OCI-LY7 (cell line): ENCODE measurements around the gene MAP3K3. TPM values are rescaled to one million over a fixed set of nuclear protein-coding genes. Genes with fewer than 3 reads are reported as not detected.

ENCODE experiments used
- BruUV-seq: library from RNA; stranded (reverse); fragments of 400-500 nt; replicated peaks from 2 replicates; lab custom pipeline; 2021; lab: Mats Ljungman, UMichigan
- CTCF ChIA-PET: fragments of 300-600 bp; sonication (Branson Sonifier 250); formaldehyde crosslinking; loops from one replicate; lab custom pipeline; 2022; ENCODE audit warnings: antibody characterized with exemption; ENCODE audit not compliant: unreplicated experiment; lab: Charles Lee
- POLR2A ChIA-PET: fragments of 300-600 bp; sonication (Branson Sonifier 250); formaldehyde crosslinking; loops from one replicate; lab custom pipeline; 2022; ENCODE audit warnings: antibody characterized with exemption; lab: Charles Lee
- DNase-seq: peaks from one replicate; pipeline ENCODE4 v3.0.0-alpha.2; 2015; ENCODE audit warnings: low spot score
- H2AFZ ChIP-seq: fragments of 200-600 bp; sonication (generic), shearing (Covaris generic); 2 replicates; pipeline ENCODE4 v1.6.1; 2014; ENCODE audit warnings: mild to moderate bottlenecking, antibody characterized with exemption, low read length, moderate library complexity
- H3K27ac ChIP-seq: fragments of 200-600 bp; sonication (generic); 2 replicates; pipeline ENCODE4 v1.5.1; 2014; ENCODE audit warnings: mixed run types, low read depth, mild to moderate bottlenecking, moderate library complexity, low read length, inconsistent platforms; ENCODE audit not compliant: poor library complexity, severe bottlenecking
- H3K36me3 ChIP-seq: fragments of 200-600 bp; sonication (generic); 2 replicates; pipeline ENCODE4 v1.6.1; 2014; ENCODE audit warnings: mild to moderate bottlenecking, antibody characterized with exemption, low read length, moderate library complexity, mixed read lengths; ENCODE audit not compliant: insufficient read depth
- H3K4me1 ChIP-seq: fragments of 200-600 bp; sonication (generic); 2 replicates; pipeline ENCODE4 v1.5.1; 2014; ENCODE audit warnings: mild to moderate bottlenecking, low read length; ENCODE audit not compliant: insufficient read depth, poor library complexity, severe bottlenecking
- H3K4me2 ChIP-seq: fragments of 200-600 bp; sonication (generic); 2 replicates; pipeline ENCODE4 v1.6.1; 2014; ENCODE audit warnings: mild to moderate bottlenecking, low read length
- H3K4me3 ChIP-seq: fragments of 200-600 bp; sonication (generic); 2 replicates; pipeline ENCODE4 v1.5.1; 2014; ENCODE audit warnings: mild to moderate bottlenecking, low read depth, low read length; ENCODE audit not compliant: poor library complexity, severe bottlenecking
- H3K79me2 ChIP-seq: fragments of 200-600 bp; sonication (generic); 2 replicates; pipeline ENCODE4 v1.6.1; 2016; ENCODE audit warnings: low read depth, mild to moderate bottlenecking, low read length, moderate library complexity, mixed read lengths; ENCODE audit not compliant: insufficient read depth
- H3K9me2 ChIP-seq: fragments of 200-600 bp; sonication (generic); 2 replicates; pipeline ENCODE4 v1.6.1; 2016; ENCODE audit warnings: mild to moderate bottlenecking, low read length, mixed read lengths; ENCODE audit not compliant: insufficient read depth
- H3K9me3 ChIP-seq: fragments of 200-600 bp; sonication (generic); 2 replicates; pipeline ENCODE4 v1.6.1; 2014; ENCODE audit warnings: mild to moderate bottlenecking, mixed run types, low read length, mixed read lengths
- H4K20me1 ChIP-seq: fragments of 200-600 bp; sonication (generic); 2 replicates; pipeline ENCODE4 v1.6.1; 2014; ENCODE audit warnings: mild to moderate bottlenecking, antibody characterized with exemption, low read length, moderate library complexity, mixed read lengths; ENCODE audit not compliant: insufficient read depth
- EZH2phosphoT487 ChIP-seq: fragments of 200-600 bp; sonication (generic); IDR thresholded peaks from 2 replicates; pipeline ENCODE4 v1.6.1; 2018; ENCODE audit warnings: low read depth, borderline replicate concordance, mild to moderate bottlenecking, mixed run types, antibody characterized with exemption, low read length, moderate library complexity, mixed read lengths
- intact Hi-C: fragments of 100-400 bp; cut with micrococcal nuclease; formaldehyde crosslinking; loops from one replicate; pipeline ENCODE4 v1.10.0; 2022; ENCODE audit not compliant: unreplicated experiment
- total RNA-seq, 2 experiments: library from RNA; depleted of rRNA in 1 of 2; stranded (reverse); fragments of >200 nt in 1 of 2; shearing (Covaris generic) in 1 of 2; gene quantifications; 2 replicates each; pipeline ENCODE4 v1.2.3, GENCODE V29; 2014 to 2022
- TF ChIP-seq, protein P1 (sequence below): fragments of 200-600 bp; sonication (generic); conservative IDR thresholded peaks from 2 replicates; pipeline ENCODE4 v1.5.1; 2014; ENCODE audit warnings: mild to moderate bottlenecking, antibody characterized with exemption, low read length, moderate library complexity, mixed read lengths

Gene MAP3K3
- total RNA-seq, 2 experiments from 2014 or later, result 26.0 to 29.0 TPM

DNA sequence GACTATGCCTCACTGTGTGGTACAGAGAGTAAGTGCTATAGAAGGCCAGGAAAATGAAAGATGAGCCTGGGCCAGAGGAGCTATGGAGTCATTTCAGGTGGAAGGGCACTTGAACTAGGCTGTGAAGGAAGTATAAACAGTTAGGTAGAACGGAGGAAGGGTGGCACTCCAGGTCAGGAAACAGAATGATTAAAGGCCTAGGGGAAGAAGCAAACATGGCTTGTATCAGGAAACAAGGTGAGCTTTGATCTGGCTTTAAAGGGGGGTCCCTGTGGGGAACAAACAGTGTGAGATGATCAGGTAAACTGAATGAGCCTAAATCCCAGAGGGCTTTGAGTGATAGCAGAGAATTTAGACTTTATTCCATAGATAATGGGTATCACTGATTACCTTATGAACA lies 16.9 kb downstream of the MAP3K3 start:
- no peak overlapping the region for H3K27ac ChIP-seq
- H3K4me2 ChIP-seq, result no peak overlapping the region
- H3K4me3 ChIP-seq, result no peak overlapping the region
- H3K4me1 ChIP-seq, result no peaks in the 10 kb centered on the region
- H3K79me2 ChIP-seq, result no peaks in the 10 kb centered on the region
- no peak for DNase-seq
- POLR2A ChIA-PET, result interaction anchor here (0.6 to 0.8 kb wide), 2 partner anchors 11 to 126 kb away, joined by 3 to 4 read pairs; no protein-coding TSS in a partner anchor
- TF ChIP-seq, protein P1, sequence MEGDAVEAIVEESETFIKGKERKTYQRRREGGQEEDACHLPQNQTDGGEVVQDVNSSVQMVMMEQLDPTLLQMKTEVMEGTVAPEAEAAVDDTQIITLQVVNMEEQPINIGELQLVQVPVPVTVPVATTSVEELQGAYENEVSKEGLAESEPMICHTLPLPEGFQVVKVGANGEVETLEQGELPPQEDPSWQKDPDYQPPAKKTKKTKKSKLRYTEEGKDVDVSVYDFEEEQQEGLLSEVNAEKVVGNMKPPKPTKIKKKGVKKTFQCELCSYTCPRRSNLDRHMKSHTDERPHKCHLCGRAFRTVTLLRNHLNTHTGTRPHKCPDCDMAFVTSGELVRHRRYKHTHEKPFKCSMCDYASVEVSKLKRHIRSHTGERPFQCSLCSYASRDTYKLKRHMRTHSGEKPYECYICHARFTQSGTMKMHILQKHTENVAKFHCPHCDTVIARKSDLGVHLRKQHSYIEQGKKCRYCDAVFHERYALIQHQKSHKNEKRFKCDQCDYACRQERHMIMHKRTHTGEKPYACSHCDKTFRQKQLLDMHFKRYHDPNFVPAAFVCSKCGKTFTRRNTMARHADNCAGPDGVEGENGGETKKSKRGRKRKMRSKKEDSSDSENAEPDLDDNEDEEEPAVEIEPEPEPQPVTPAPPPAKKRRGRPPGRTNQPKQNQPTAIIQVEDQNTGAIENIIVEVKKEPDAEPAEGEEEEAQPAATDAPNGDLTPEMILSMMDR, result no peak
- TF ChIP-seq EZH2phosphoT487, result no peak
- H4K20me1 ChIP-seq, result no peaks in the 10 kb centered on the region
- H3K9me3 ChIP-seq, result no peaks in the 10 kb centered on the region
- CTCF ChIA-PET, result no interaction called here
- H2AFZ ChIP-seq, result no peak overlapping the region
- intact Hi-C loops, result no loop called here
- no peaks in the 10 kb centered on the region for H3K9me2 ChIP-seq
- BruUV-seq, result no TSS peak
- peaks cover 16% of the 10 kb centered on the region; the same call in 1 of the 2 replicates for H3K36me3 ChIP-seq

DNA sequence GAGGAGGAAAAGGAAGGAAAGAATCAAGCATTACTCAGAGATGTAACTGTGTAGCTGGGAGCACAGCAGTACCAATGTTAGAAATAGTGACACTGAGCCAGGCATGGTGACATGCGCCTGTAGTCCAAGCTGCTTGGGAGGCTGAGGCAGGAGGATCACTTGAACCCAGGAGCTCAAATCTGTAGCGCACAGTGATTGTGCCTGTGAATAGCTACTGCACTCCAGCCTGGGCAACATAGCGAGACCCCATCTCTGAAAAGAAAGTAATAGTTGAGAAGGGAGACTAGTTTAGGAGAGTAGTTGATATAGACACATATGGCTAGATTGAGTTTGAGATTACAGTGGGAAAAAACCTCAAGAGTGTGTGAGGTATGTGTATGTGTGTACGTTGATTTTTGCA lies 17.8 kb downstream of the MAP3K3 start:
- H3K4me3 ChIP-seq, result no peak overlapping the region
- no peaks in the 10 kb centered on the region for H3K79me2 ChIP-seq
- H3K9me2 ChIP-seq, result no peaks in the 10 kb centered on the region
- intact Hi-C loops, result no loop called here
- ChIA-PET POLR2A (interaction anchor here (0.8 kb wide), 1 partner anchor 12 kb away, joined by 4 read pairs; no protein-coding TSS in a partner anchor), CTCF (no interaction called here)
- H3K4me2 ChIP-seq, result no peak overlapping the region
- no peaks in the 10 kb centered on the region for H3K4me1 ChIP-seq
- no peaks in the 10 kb centered on the region for H3K9me3 ChIP-seq
- peaks cover 9% of the 10 kb centered on the region; the same call in 1 of the 2 replicates for H3K36me3 ChIP-seq
- no peak for DNase-seq
- H3K27ac ChIP-seq, result no peak overlapping the region
- no peak overlapping the region for H2AFZ ChIP-seq
- no peak for TF ChIP-seq EZH2phosphoT487
- TF ChIP-seq, protein P1, result no peak
- no TSS peak for BruUV-seq
- H4K20me1 ChIP-seq, result no peaks in the 10 kb centered on the region

DNA sequence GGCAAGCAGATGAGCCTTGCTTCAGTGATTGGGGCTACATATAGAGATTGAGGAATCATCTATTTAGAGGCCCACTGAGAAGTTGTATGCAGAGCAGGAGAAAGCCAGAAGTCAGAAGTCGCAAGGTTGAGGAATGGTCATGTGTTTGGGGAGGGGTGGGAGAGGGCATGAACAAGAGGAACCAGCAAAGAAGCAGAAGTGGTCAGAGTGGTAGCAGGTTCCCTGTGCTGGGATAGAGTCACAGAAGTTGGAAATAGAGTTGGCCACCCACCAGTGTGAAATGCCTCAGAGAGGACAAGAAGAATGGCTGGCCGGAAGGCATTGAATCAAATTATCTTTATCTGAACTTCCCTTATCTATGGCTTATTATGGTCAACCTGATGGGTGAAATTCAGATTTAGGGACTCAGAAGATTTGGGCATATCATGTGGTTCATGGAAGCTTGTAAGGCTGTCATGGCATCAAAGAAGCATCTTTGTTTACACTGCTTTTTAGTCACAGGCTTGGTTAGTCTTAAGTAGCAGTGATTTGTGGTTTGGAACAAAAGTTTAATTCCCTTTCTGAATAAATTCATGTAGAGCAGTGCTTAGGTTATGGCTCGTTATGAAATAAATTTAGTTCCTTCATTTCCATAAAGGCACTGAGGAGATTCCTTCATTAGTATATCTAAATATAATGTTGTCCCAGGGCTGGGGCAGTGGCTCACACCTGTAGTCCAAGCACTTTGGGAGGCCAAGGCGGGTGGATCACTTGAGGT lies 19.7 kb downstream of the MAP3K3 start:
- Histone ChIP-seq H3K27ac (no peak overlapping the region), H3K4me1 (peaks cover 13% of the 10 kb centered on the region), H3K9me2 (no peaks in the 10 kb centered on the region), H3K36me3 (peaks cover 2% of the 10 kb centered on the region; the same call in 1 of the 2 replicates), H2AFZ (no peak overlapping the region), H3K9me3 (no peaks in the 10 kb centered on the region), H4K20me1 (no peaks in the 10 kb centered on the region), H3K4me3 (no peak overlapping the region), H3K4me2 (no peak overlapping the region), H3K79me2 (no peaks in the 10 kb centered on the region)
- no peak for DNase-seq
- ChIA-PET CTCF (no interaction called here), POLR2A (no interaction called here)
- BruUV-seq, result no TSS peak
- TF ChIP-seq EZH2phosphoT487, result no peak
- TF ChIP-seq, protein P1, result no peak
- intact Hi-C loops, result no loop called here
